Mesothelial cell of epicardium (in vitro differentiated cells): ENCODE results near the gene FRYL. TPM values are rescaled to one million over a fixed set of nuclear protein-coding genes. Genes with fewer than 3 reads are reported as not detected.

Source experiments
- DNase-seq, 2 experiments: peaks; one replicate each; pipeline ENCODE4 v3.0.0; 2021; ENCODE audit warnings: low spot score in 2 of 2; ENCODE audit not compliant: unreplicated experiment in 2 of 2
- H3K27ac Mint-ChIP-seq: 2 replicates; pipeline ENCODE4 v1.8.0; 2021; ENCODE audit warnings: mixed read lengths
- H3K27me3 Mint-ChIP-seq: 2 replicates; pipeline ENCODE4 v1.8.0; 2021; ENCODE audit warnings: low read depth, mixed read lengths
- H3K36me3 Mint-ChIP-seq: 2 replicates; pipeline ENCODE4 v1.8.0; 2021; ENCODE audit warnings: mixed read lengths
- H3K4me1 Mint-ChIP-seq: 2 replicates; pipeline ENCODE4 v1.8.0; 2021; ENCODE audit warnings: mixed read lengths
- H3K4me3 Mint-ChIP-seq: 2 replicates; pipeline ENCODE4 v1.8.0; 2021; ENCODE audit warnings: mild to moderate bottlenecking, moderate library complexity, mixed read lengths
- H3K9me3 Mint-ChIP-seq: 2 replicates; pipeline ENCODE4 v1.8.0; 2021; ENCODE audit warnings: mixed read lengths
- total RNA-seq: library from RNA; stranded (reverse); gene quantifications from 3 replicates; pipeline ENCODE4 v1.2.1, GENCODE V29; 2021
- TF ChIP-seq, protein P1 (sequence below): fragments of 200-600 bp; sonication (generic); IDR thresholded peaks from one replicate; pipeline ENCODE4 v1.5.0; 2021; ENCODE audit warnings: antibody characterized with exemption; ENCODE audit not compliant: unreplicated experiment

Gene FRYL
- total RNA-seq, 1 donor from 2014 or later: 57.0 TPM

- Mint-ChIP-seq H3K27ac (no peak overlapping the region), H3K27me3 (no peaks in the 10 kb centered on the region), H3K9me3 (peaks cover 11% of the 10 kb centered on the region), H3K4me3 (no peak overlapping the region), H3K4me1 (no peaks in the 10 kb centered on the region), H3K36me3 (peaks cover 48% of the 10 kb centered on the region)
- TF ChIP-seq, protein P1, sequence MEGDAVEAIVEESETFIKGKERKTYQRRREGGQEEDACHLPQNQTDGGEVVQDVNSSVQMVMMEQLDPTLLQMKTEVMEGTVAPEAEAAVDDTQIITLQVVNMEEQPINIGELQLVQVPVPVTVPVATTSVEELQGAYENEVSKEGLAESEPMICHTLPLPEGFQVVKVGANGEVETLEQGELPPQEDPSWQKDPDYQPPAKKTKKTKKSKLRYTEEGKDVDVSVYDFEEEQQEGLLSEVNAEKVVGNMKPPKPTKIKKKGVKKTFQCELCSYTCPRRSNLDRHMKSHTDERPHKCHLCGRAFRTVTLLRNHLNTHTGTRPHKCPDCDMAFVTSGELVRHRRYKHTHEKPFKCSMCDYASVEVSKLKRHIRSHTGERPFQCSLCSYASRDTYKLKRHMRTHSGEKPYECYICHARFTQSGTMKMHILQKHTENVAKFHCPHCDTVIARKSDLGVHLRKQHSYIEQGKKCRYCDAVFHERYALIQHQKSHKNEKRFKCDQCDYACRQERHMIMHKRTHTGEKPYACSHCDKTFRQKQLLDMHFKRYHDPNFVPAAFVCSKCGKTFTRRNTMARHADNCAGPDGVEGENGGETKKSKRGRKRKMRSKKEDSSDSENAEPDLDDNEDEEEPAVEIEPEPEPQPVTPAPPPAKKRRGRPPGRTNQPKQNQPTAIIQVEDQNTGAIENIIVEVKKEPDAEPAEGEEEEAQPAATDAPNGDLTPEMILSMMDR: no peak
- no peak for DNase-seq
Measured at GRCh38 chr4:48558819-48559218, 221.3 kb downstream of the FRYL start.

DNA sequence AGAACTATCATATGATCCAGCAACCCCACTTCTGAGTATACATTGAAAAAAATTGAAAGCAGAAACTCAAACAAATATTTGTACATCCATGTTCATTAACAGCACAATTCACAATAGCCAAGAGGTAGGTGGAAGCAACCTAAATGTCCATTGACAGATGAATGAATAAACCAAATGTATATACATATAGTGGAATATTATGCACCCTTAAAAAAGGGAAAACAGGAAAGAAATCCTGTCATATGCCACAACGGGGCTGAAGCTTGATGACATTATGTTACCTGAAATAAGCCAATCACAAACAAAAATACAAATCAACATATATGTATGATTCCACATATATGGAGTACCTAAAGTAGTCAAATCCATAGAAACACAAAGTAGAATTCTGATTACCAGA lies 222.1 kb downstream of the FRYL start:
- TF ChIP-seq, protein P1: no peak
- Mint-ChIP-seq H3K9me3 (peaks cover 11% of the 10 kb centered on the region), H3K27ac (no peak overlapping the region), H3K4me3 (no peak overlapping the region), H3K36me3 (peaks cover 52% of the 10 kb centered on the region), H3K27me3 (no peaks in the 10 kb centered on the region), H3K4me1 (no peaks in the 10 kb centered on the region)
- no peak for DNase-seq

DNA sequence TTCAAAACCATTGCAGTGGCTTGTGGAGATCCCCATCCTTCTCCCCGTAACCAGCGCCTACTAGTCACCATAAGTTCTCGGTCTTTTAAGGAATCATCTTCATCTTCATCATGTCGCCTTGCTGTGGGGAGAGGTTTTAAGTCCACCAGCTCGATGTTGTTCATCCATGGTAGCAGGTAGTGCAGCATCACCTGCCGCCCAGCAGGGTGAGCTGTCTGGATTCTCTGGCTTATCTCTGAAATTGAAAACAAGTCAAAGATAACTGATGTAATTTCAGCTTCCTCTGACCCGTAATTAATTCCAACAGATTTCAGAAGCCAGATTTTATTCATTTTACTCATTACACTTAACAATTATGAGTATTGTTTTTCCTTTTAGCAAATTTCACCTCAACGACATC lies 222.6 kb downstream of the FRYL start:
- Mint-ChIP-seq H3K27me3 (no peaks in the 10 kb centered on the region), H3K4me3 (no peak overlapping the region), H3K27ac (no peak overlapping the region), H3K4me1 (no peaks in the 10 kb centered on the region), H3K36me3 (peaks cover 52% of the 10 kb centered on the region), H3K9me3 (peaks cover 11% of the 10 kb centered on the region)
- DNase-seq: no peak
- TF ChIP-seq, protein P1: no peak

DNA sequence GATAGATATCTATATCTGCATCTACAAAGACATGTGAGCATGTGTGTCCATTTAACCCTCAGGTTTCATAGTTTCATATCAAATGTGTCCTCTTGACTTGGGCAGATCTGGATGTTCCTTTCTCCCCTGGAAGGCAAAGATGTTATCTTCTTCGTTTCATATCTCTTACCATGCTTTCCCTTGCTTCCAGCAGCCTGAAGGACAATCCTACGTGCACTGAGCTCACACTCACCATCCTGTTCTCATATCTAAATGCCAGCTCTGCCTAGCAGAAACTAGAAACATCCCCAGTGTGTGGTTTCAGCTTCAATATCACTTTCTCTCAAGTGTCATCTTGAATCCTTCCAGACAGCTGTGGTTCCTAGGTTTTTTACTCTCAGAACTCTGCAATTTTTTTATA lies 223.8 kb downstream of the FRYL start:
- Mint-ChIP-seq H3K4me3 (no peak overlapping the region), H3K27ac (no peak overlapping the region), H3K36me3 (peaks cover 55% of the 10 kb centered on the region), H3K4me1 (no peaks in the 10 kb centered on the region), H3K9me3 (peaks cover 11% of the 10 kb centered on the region), H3K27me3 (no peaks in the 10 kb centered on the region)
- TF ChIP-seq, protein P1: no peak
- no peak for DNase-seq

- H3K27me3 Mint-ChIP-seq: no peaks in the 10 kb centered on the region
- peaks cover 59% of the 10 kb centered on the region for H3K36me3 Mint-ChIP-seq
- no peaks in the 10 kb centered on the region for H3K4me1 Mint-ChIP-seq
- H3K27ac Mint-ChIP-seq: no peak overlapping the region
- H3K4me3 Mint-ChIP-seq: no peak overlapping the region
- TF ChIP-seq, protein P1: no peak
- no peak for DNase-seq
- peaks cover 11% of the 10 kb centered on the region for H3K9me3 Mint-ChIP-seq
Measured at GRCh38 chr4:48554606-48555005, 225.5 kb downstream of the FRYL start.

GRCh38 chr4:48553720-48554119 lies 226.4 kb downstream of the FRYL start:
- Mint-ChIP-seq H3K4me3 (no peak overlapping the region), H3K9me3 (peaks cover 6% of the 10 kb centered on the region), H3K27me3 (no peaks in the 10 kb centered on the region), H3K36me3 (peaks cover 56% of the 10 kb centered on the region), H3K27ac (no peak overlapping the region), H3K4me1 (no peaks in the 10 kb centered on the region)
- DNase-seq: no peak
- TF ChIP-seq, protein P1: no peak
